M059J (cell line): ENCODE measurements around the gene NOL4L. TPM values are rescaled to one million over a fixed set of nuclear protein-coding genes. Genes with fewer than 3 reads are reported as not detected.

Experiments used
- DNase-seq: peaks from one replicate; pipeline ENCODE4 v3.0.0-alpha.2; 2012; ENCODE audit warnings: low read depth
- total RNA-seq: library from RNA; depleted of rRNA; stranded (reverse); fragments of >200 nt; shearing (Covaris generic); gene quantifications from 2 replicates; pipeline ENCODE4 v1.2.3, GENCODE V29; 2014

Gene NOL4L
- total RNA-seq, 1 experiment from 2014 or later: 14.2 TPM

- DNase-seq: peak; percentile 57
These were observed 22.6 kb downstream of the NOL4L start for GRCh38 chr20:32562495-32562911.

- no peak for DNase-seq
These were observed 23.9 kb downstream of the NOL4L start for GRCh38 chr20:32560989-32561830.

GRCh38 chr20:32560482-32560988, 24.6 kb downstream of the NOL4L start:
- DNase-seq: no peak

GRCh38 chr20:32559753-32560380, 25.3 kb downstream of the NOL4L start:
- DNase-seq: peak; percentile 45

- DNase-seq: no peak
These were observed 25.9 kb downstream of the NOL4L start for GRCh38 chr20:32559205-32559752.

GRCh38 chr20:32558526-32558925, 26.6 kb downstream of the NOL4L start:
- no peak for DNase-seq

GRCh38 chr20:32557319-32557718, 27.8 kb downstream of the NOL4L start:
- no peak for DNase-seq

- DNase-seq: no peak
These were observed 28.6 kb downstream of the NOL4L start for GRCh38 chr20:32556312-32557184.

GRCh38 chr20:32555584-32555983, 29.5 kb downstream of the NOL4L start:
- no peak for DNase-seq

GRCh38 chr20:32554965-32555289, 30.2 kb downstream of the NOL4L start:
- DNase-seq: no peak

GRCh38 chr20:32553618-32554017, 31.5 kb downstream of the NOL4L start:
- no peak for DNase-seq

GRCh38 chr20:32551693-32552092, 33.4 kb downstream of the NOL4L start:
- no peak for DNase-seq

- no peak for DNase-seq
These were observed 35.3 kb downstream of the NOL4L start for GRCh38 chr20:32549842-32550241.

- DNase-seq: no peak
These were observed 37.4 kb downstream of the NOL4L start for GRCh38 chr20:32547753-32548034.

GRCh38 chr20:32546918-32547752, 38.0 kb downstream of the NOL4L start:
- DNase-seq: no peak

GRCh38 chr20:32544893-32545840, 40.0 kb downstream of the NOL4L start:
- peak; percentile 67 for DNase-seq

- no peak for DNase-seq
These were observed 40.8 kb downstream of the NOL4L start for GRCh38 chr20:32544260-32544722.

GRCh38 chr20:32543570-32544259, 41.4 kb downstream of the NOL4L start:
- no peak for DNase-seq

- no peak for DNase-seq
These were observed 42.9 kb downstream of the NOL4L start for GRCh38 chr20:32542259-32542615.
